HG02852 (cell line): ENCODE measurements around the gene RXFP3.
A peak's percentile ranks its signal among the peaks of the same experiment; 100 is the strongest.
"Not testable (repeated sequence)": the region's sequence is repeated elsewhere in the genome, so short reads cannot be mapped to it uniquely, and the experiment has no call there.

Experiments
- ATAC-seq: cut with Tn5 transposase; IDR thresholded peaks from one replicate; pipeline ENCODE4 v1.9.1; 2021; ENCODE audit warnings: mild to moderate bottlenecking, moderate library complexity; ENCODE audit not compliant: unreplicated experiment

RXFP3 gene

DNA sequence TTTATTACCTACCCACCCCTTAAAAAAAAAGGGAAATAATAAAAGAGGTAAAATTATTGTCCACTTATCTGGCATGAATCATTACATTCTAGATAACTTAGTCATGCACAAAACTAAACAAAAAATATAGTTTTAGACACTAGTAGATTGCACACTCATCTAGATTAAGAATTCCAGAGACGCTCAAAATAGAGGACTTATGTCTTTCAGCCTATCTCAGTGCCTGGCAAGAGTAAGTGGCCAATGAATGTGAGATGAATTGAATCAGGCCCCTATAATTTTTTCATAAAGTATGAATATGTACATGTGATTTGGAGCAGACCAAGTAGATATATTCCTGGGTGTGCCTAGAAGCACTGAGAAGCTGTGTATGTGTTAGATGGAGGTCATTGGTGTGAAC, 2.0 kb upstream of the RXFP3 start:
- ATAC-seq = peak; percentile 29

- ATAC-seq = peak; percentile 31
Observed at GRCh38 chr5:33936004-33936380, 194 bp upstream of the RXFP3 start.

- no peak for ATAC-seq
Observed at GRCh38 chr5:33937017-33937706, 976 bp downstream of the RXFP3 start.

DNA sequence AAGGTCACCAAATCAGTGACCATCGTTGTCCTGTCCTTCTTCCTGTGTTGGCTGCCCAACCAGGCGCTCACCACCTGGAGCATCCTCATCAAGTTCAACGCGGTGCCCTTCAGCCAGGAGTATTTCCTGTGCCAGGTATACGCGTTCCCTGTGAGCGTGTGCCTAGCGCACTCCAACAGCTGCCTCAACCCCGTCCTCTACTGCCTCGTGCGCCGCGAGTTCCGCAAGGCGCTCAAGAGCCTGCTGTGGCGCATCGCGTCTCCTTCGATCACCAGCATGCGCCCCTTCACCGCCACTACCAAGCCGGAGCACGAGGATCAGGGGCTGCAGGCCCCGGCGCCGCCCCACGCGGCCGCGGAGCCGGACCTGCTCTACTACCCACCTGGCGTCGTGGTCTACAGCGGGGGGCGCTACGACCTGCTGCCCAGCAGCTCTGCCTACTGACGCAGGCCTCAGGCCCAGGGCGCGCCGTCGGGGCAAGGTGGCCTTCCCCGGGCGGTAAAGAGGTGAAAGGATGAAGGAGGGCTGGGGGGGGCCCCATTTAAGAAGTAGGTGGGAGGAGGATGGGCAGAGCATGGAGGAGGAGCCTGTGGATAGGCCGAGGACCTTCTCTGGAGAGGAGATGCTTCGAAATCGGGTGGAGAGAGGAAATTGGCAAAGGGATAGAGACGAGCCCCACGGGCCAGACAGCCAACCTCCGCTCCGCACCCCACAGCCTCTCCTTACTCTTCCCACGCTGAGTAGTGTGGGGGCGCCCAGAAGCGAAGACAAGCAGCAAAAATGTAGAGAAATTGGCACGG, 1.7 kb downstream of the RXFP3 start:
- ATAC-seq = no peak

- ATAC-seq = no peak
Observed at GRCh38 chr5:33938507-33938796, 2.3 kb downstream of the RXFP3 start.

DNA sequence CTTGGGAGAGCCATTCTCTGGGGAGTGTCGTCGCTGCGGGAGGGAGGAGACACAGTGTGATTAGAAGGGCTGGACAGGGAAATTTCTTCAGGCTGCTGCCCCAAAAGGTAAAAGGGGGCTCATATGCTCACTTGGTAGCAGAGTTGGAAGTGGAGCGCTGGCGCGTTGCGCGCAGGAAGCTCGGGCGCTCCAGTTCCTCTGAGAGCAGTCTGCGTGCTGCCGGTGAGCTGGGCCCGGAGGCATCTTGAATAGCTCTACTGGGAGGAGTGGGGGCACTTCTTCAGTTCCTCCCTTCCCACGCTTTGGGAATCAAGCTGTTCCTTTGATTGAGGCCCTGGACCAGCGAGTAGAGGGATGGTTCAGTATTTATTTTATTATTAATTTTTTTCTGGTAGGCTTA, 2.7 kb downstream of the RXFP3 start:
- no peak for ATAC-seq

- no peak for ATAC-seq
Observed at GRCh38 chr5:33939556-33940262, 3.5 kb downstream of the RXFP3 start.

GRCh38 chr5:33941090-33941489, 4.9 kb downstream of the RXFP3 start:
- no peak for ATAC-seq

DNA sequence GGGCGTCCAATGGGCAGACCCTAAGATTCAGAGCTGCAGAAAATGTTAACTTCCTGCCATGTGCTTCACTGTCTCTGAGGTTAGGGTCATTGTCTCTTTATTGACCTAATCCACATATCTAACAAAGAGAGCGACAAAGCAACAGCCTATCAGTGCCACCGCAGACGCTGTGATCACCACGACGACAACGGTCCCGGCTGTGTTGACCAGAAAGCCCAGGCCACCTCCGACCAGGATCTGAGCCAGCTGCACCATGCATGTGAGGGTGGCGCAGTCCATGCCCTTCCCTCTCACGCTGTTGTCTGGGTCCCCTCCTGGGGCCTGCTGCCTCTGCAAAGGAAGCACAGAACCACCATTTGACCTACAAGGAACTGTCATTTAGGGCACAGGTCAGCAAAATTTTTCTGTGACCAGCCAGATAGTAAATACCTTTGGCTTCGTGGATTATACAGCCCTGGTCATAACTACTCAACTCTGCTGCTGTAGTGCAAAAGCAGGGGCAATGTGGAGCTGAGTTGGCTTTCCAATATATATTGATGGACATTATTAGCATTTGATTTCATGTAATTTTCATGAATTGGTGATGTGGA, 8.5 kb downstream of the RXFP3 start:
- no peak for ATAC-seq

- ATAC-seq = not testable (repeated sequence)
Observed at GRCh38 chr5:33952175-33952574, 16.0 kb downstream of the RXFP3 start.

DNA sequence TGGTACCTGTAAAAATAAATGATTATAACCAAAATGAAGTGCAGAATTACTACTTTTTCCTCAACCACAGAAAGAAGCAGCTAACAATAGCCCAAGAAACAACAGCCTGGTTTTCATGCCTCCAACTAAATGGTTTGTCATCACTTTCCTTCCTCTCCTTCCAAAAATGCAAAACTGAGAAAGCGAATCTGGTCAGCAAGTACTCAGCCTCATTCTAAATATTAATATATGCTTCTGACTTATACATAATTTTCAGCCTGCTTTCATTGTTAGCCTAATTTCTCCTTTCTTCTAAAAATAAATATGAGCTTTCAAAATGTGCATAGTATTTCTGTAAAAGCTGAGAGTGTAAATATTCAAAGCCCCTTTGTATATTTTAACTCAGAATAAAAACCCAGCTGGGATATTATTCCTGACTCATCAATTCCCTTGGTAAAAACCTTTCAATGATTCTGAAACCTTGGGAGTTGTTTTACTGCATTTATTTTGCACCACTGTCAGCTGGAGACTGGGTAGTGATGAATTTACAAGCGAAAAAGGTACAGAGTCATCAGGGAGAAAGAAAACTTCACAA, 21.5 kb downstream of the RXFP3 start:
- no peak for ATAC-seq

DNA sequence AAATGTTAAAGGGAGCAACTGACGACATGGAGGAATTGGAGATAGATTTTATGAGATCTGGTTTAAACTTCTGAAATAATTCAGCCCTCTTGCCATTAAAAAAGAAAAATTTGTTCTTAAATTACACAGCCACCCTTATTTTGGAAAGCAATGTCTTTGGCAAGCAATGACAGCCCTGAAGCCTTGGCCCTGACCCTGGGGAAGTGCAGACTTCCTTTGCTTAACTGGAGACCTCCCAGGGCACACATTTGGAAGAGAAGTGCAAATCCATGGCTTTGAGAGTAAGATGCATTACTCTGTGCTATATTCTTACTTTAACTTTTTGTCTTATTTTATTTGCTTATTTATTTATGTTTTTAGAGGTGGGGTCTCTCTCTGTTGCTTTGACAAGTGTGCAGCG, 22.0 kb downstream of the RXFP3 start:
- no peak for ATAC-seq

- no peak for ATAC-seq
Observed at GRCh38 chr5:33964132-33964700, 28.0 kb downstream of the RXFP3 start.

- ATAC-seq = no peak
Observed at GRCh38 chr5:33966805-33967204, 30.6 kb downstream of the RXFP3 start.

DNA sequence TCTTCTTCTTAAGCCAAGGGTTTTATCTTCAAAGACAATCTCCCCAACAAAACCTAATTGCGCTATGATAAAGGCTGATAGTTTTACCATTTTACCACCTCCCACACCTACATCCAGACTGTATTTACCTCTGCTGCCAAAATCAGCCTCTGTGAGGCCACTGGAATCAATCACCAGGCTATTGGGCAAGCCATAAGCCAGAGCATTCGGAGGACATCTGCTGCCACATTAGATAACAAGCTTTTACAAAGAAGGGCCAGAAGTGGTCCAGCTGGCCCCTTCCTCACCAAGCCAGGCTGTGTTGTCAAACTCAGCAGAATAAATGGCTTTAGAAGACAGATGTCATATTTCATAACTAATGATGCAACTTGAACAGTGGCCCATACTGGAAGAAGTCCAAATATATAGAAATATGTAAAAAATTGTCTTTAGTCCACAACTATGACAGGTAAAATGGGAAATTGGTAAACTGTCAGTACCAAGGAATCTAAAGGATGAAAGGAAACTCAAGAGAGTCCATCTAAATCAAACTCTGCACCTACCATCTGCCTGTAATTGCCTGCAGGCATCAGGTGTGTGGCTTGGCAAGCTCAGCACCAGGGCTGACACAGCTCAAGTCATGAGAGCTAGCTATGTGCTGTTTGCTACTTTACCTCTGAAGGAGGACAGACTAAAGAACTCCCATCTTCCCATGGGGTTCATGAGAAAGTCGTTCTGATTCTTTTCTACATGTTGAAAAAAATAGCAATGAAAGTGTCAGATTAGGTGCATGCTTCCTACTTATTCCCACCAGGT, 32.2 kb downstream of the RXFP3 start:
- ATAC-seq = no peak

DNA sequence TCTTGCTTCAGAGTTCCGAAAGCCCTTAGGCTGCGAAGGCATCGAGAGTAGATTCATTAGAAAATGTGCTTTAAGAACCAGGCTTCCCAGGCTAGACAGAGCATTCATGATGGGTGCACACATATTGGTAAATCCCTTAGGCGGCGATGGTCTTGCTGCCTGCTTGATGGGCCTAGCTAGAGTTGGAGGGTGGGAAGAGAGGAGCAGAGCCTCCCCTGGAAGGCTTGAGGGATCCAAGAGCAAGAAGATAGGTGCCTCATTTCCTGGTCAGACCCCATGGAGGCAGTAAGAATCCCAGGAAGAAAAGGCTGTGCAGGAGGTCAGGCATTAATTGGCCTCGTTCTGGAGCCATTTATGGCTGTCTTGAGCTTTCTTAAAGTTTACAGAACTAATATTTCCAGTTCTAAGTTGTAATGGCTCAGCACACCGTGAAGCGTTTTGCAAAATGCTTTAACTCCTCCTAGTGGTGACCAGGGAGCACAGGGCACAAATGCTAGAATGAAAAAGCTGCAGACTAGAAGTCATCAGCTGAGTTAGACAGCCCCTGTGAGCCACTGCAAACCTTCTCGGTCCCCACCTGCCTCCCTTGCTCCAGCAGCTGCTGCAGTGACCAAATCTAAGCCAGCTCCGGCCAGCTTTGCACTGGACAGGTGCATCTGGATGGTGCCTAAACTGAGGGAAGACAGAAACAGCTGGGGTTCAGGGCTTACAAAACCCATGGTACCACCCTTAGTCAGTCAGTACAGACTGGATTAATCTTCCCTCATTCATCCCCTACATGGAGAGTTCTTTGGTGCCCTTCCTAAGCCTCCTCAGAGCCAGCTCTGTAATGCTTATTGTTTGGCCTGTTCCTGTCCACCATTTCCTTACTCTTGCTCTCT, 33.6 kb downstream of the RXFP3 start:
- ATAC-seq = peak; percentile 77

DNA sequence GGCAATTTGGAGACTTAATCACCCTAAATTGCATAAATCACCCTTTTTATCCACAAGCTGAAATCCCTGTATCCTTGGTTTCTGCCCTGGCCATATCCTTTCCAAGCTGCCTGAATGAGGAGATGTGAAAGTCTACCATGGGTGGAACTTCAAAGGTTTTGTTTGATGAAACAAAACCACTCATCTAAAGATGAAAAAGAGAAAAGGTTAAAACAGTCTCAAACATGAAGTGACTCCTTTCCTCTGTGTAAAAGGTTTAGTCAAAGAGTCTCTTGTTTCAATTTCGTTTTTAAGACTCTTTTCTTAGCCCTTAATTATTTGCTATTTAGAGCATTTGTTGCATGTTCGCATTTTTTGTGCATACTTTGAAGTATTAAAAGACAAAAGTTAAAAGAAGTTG, 37.1 kb downstream of the RXFP3 start:
- ATAC-seq = peak; percentile 73

DNA sequence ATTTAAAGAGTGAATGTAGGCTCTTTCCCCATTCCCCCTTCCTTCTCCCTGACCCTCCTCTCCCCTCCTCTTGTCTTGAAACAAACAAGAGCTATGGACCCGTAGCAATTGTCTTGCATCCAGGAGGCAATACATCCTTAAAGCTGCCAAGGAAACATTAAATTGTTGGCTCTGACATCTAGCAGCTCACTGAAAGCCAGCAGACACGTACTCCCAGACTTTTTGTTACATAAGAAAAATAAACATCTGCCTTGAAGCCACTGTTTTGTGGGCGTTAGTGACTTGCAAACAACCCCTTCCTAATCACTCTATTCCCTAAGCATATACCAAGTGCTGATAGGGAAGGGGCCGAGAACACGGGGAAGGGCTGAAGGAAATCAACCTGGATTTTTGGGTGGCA, 39.7 kb downstream of the RXFP3 start:
- ATAC-seq = no peak

GRCh38 chr5:33976307-33976706, 40.1 kb downstream of the RXFP3 start:
- no peak for ATAC-seq
